PFSK-1 (cell line): ENCODE data around the gene ERBB4.

Source experiments
- FOXP2 ChIP-seq: optimal IDR thresholded peaks from 2 replicates; pipeline ENCODE3; 2011; ENCODE audit warnings: borderline replicate concordance, control low read depth, inconsistent platforms; ENCODE audit not compliant: insufficient read depth; ENCODE audit errors: extremely low read length, extremely low read depth
- POLR2AphosphoS5 ChIP-seq: IDR thresholded peaks from 2 replicates; pipeline ENCODE4 v1.6.1; 2012; ENCODE audit warnings: low read depth, mild to moderate bottlenecking, control low read depth, low read length, moderate library complexity
- SIN3A ChIP-seq: IDR thresholded peaks from 2 replicates; pipeline ENCODE4 v1.6.1; 2012; ENCODE audit warnings: mild to moderate bottlenecking, low read length, moderate library complexity, borderline replicate concordance; ENCODE audit not compliant: insufficient read depth
- TAF1 ChIP-seq: IDR thresholded peaks from 2 replicates; pipeline ENCODE4 v1.6.1; 2012; ENCODE audit warnings: low read length, control low read depth, borderline replicate concordance; ENCODE audit not compliant: insufficient read depth
- TF ChIP-seq, protein P1 (sequence below), 2 experiments: IDR thresholded peaks; 2 replicates each; pipeline versions ENCODE4 v1.6.1 to v1.8.0; 2011 to 2012; ENCODE audit warnings: low read depth in 2 of 2, low read length in 2 of 2, control low read depth in 1 of 2, inconsistent platforms in 1 of 2, mild to moderate bottlenecking in 1 of 2, moderate library complexity in 1 of 2; ENCODE audit not compliant: insufficient read depth in 1 of 2

Gene ERBB4

GRCh38 chr2:212124598-212124997 is 414.0 kb downstream of the ERBB4 start:
- TF ChIP-seq FOXP2 (no peak), POLR2AphosphoS5 (no peak), TAF1 (no peak), SIN3A (no peak)
- TF ChIP-seq, protein P1, sequence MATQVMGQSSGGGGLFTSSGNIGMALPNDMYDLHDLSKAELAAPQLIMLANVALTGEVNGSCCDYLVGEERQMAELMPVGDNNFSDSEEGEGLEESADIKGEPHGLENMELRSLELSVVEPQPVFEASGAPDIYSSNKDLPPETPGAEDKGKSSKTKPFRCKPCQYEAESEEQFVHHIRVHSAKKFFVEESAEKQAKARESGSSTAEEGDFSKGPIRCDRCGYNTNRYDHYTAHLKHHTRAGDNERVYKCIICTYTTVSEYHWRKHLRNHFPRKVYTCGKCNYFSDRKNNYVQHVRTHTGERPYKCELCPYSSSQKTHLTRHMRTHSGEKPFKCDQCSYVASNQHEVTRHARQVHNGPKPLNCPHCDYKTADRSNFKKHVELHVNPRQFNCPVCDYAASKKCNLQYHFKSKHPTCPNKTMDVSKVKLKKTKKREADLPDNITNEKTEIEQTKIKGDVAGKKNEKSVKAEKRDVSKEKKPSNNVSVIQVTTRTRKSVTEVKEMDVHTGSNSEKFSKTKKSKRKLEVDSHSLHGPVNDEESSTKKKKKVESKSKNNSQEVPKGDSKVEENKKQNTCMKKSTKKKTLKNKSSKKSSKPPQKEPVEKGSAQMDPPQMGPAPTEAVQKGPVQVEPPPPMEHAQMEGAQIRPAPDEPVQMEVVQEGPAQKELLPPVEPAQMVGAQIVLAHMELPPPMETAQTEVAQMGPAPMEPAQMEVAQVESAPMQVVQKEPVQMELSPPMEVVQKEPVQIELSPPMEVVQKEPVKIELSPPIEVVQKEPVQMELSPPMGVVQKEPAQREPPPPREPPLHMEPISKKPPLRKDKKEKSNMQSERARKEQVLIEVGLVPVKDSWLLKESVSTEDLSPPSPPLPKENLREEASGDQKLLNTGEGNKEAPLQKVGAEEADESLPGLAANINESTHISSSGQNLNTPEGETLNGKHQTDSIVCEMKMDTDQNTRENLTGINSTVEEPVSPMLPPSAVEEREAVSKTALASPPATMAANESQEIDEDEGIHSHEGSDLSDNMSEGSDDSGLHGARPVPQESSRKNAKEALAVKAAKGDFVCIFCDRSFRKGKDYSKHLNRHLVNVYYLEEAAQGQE (IDR thresholded peaks at IDR 0.05; ENCODE audit: insufficient read depth in 1 of 2, low read depth in 2 of 2, low read length in 2 of 2), result no peak

GRCh38 chr2:212119591-212119990 is 419.0 kb downstream of the ERBB4 start:
- no peak for TF ChIP-seq FOXP2
- TF ChIP-seq POLR2AphosphoS5, result no peak
- no peak for TF ChIP-seq TAF1
- no peak for TF ChIP-seq SIN3A
- TF ChIP-seq, protein P1 (IDR thresholded peaks at IDR 0.05; ENCODE audit: insufficient read depth in 1 of 2, low read depth in 2 of 2, low read length in 2 of 2), result no peak

GRCh38 chr2:212117926-212118325 is 420.7 kb downstream of the ERBB4 start:
- TF ChIP-seq FOXP2, result no peak
- TF ChIP-seq, protein P1 (IDR thresholded peaks at IDR 0.05; ENCODE audit: insufficient read depth in 1 of 2, low read depth in 2 of 2, low read length in 2 of 2), result no peak
- TF ChIP-seq POLR2AphosphoS5, result no peak
- TF ChIP-seq SIN3A, result no peak
- TF ChIP-seq TAF1, result no peak

GRCh38 chr2:212114489-212114888 is 424.1 kb downstream of the ERBB4 start:
- TF ChIP-seq TAF1, result no peak
- TF ChIP-seq FOXP2, result no peak
- no peak for TF ChIP-seq SIN3A
- no peak for TF ChIP-seq POLR2AphosphoS5
- TF ChIP-seq, protein P1 (IDR thresholded peaks at IDR 0.05; ENCODE audit: insufficient read depth in 1 of 2, low read depth in 2 of 2, low read length in 2 of 2), result no peak

- TF ChIP-seq, protein P1 (IDR thresholded peaks at IDR 0.05; ENCODE audit: insufficient read depth in 1 of 2, low read depth in 2 of 2, low read length in 2 of 2), result no peak
- TF ChIP-seq SIN3A (no peak), TAF1 (no peak), POLR2AphosphoS5 (no peak), FOXP2 (no peak)
Observed at GRCh38 chr2:212112401-212112800, 426.2 kb downstream of the ERBB4 start.
